SKM-1 (cell line): ENCODE measurements around the gene UXT.
A peak's percentile ranks its signal among the peaks of the same experiment; 100 is the strongest.
"Not testable (repeated sequence)": the region's sequence is repeated elsewhere in the genome, so short reads cannot be mapped to it uniquely, and the experiment has no call there.

Experiments
- DNase-seq: peaks from one replicate; lab custom pipeline; 2025; ENCODE audit not compliant: unreplicated experiment; lab: John Stamatoyannopoulos, UW

Gene UXT, protein sequence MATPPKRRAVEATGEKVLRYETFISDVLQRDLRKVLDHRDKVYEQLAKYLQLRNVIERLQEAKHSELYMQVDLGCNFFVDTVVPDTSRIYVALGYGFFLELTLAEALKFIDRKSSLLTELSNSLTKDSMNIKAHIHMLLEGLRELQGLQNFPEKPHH

DNA sequence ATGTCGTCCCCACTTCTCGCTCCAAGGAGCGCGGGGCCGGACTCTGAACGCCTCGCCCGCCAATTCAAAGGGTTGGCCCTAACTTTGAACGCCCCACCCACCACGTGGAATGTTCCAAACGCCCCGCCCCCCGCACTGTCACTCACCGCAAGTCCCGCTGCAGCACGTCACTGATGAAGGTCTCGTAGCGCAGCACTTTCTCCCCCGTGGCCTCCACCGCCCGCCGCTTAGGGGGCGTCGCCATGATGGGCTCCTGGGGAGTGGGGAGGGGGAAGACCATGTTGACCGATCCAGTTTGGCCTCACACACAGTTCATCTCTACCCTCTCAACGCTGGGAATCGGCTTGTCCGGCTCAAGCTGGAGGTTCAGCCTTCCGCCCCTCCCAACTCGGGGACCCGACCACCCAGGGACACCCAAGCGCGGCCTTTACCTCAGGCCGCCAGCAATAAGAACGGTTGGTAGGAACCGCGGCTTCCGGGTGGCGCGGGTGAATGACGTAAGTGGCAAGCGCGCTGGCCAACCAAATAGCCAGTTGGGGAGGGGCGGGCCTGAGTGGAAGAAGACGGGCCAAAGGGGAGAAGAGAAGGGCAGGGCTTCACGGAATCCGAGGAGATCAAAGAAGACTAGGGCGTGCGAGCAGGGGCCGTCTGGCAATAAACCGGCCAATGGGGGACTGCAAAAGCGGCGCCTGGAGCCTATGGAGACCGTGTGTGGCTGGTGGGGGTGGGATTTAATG is at the start of gene UXT:
TSS of gene UXT (minus strand) at position 497 of the 737 bp plus-strand sequence. CDS start at position 244, 253 bp downstream.
- peak; percentile 71 for DNase-seq

DNA sequence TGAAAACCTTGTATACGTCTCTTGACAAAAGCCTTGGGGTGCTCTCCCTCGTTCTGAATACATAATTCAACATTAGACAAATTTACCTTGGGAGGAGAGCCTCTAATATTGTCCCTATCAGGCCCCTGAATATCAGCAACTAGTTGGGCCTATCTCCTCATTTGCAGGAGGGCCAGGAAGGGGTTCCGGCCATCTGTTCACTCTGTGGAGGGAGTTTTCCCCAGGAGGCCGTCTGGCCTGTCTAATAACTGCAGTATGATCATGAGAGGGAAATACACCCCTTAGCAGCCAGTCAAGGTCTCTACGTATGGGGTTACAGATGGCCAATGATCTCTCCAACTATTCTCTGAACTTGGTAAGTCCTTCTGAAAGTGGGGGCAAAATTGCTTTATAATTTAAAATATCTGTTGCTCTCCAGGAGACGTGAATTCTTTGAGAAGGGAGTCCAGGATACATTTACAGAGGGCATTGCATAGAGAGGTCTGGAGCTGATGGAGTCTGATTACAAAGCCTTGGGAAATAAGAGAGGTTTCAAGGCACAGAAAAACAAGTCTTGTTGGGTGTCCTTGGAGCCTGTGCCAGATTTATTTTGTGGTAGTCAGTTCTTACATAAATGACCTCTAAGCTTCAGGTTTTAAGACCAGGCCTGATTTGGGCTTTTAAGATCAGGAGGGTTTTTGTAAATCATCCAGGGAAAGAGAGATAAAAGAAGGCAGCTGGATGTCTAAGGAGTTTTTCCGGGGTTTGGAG is 48.2 kb upstream of the UXT start:
- no peak for DNase-seq

DNA sequence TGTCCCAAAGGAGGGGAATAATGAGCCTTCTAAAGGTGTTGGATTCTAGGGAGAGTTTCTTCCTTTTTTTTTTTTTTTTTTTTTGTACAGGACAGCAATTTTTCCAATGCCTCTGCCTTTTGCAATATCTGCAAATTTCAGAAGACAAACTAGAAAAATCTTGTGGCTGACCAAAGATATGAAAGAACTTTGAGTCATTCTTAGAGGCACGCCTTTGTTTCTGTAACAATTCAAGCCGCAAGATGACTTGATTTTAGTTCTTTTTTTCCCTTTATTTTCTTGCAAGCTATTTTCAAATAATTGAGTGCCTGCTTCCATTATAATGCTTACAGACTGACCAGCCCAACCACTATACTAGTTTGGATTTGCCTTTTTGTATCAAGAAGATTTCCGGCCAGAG is 47.6 kb upstream of the UXT start:
- DNase-seq = no peak

DNA sequence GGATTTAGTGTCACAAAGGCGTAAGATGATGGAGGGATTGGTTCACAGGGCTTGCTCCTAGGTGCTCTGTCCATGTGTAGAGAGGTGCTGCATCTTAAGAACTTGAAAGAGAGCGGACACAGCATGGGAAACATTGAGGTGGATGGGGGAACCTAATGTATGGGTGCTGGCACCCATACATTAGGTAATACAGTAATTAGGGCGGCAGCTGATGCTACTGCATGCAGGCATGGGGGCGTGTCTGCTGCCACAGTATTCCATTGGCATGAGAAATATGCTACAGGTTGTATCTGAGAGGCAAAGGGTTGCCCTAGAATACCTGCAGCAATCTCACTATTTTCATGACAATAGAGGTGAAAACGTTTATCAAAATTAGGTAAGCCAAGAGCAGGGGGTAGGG is 45.8 kb upstream of the UXT start:
- no peak for DNase-seq

DNA sequence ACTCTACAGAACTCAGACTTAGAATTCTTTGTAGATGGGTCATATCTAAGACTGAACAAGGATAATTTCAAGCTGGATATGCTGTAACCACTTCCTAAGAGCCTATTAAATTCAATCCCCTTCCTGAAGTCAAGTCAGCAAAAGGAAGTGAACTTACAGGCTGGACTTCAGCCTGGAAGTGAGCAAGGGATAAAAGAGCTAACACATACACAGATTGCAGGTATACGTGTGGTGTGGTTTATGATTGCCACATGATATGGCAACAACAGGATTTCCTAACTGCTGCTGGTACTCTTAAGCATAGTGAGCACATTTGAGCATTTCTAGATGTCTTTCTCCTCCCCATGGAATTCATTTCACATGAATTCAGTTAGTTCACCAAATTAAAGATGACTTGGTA is 38.2 kb upstream of the UXT start:
- DNase-seq = no peak

DNA sequence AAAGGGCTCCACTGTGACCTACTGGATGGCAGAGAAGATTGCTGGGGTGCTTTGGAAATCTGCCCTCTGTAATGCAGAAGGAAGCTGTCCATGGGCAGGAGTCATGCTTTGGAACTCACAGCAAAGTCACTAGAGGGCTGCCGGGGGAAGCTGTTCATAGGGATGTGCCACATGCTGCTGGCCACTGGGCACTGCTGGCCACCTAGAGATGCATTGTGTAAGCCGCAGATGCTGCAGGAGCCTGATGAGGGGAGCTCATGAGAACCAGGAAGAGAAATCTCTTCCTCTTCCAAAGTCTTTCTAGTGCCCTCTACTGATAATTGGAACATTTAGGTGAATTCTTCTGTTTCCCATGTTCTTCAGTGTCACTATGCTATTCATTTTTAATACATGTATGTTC is 31.2 kb upstream of the UXT start:
- DNase-seq = no peak

DNA sequence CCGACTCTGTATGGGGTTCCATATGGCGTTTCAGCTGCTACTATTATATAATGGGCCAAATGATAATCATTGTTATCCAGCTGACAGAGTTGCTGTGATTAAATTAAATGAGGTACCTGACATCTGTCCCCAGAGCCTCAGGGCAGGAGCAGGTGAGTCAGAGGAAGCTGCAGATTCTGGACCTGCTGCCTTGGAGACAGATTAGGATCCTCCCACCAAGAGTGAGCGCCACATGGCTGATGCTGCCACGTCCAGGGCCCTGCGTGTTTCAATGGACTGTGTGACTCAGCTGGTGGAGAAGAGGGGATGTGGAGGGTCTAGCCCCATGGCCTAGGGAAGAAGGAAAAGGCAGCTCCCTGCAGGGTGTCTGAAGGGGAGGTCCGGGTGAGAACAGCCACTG is 28.3 kb upstream of the UXT start:
- DNase-seq = no peak

DNA sequence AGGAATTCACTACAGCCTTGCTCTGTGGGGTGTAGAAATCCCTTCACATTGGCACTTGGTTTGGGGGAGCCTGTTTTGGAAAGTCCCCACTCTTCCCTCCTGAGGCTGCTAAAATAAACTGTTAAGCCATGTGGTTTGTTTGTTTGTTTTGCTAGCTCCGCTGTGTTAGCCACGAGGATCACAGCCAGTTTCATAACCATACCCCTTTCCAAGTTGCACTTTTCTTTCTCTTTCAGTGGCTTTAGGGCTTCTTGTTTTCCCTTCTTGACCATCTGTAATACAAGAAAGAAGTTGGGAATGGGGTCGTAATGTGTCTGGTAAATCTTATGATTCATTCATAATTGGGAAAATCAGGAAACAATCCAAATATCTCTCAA is 24.8 kb upstream of the UXT start:
- DNase-seq = no peak

DNA sequence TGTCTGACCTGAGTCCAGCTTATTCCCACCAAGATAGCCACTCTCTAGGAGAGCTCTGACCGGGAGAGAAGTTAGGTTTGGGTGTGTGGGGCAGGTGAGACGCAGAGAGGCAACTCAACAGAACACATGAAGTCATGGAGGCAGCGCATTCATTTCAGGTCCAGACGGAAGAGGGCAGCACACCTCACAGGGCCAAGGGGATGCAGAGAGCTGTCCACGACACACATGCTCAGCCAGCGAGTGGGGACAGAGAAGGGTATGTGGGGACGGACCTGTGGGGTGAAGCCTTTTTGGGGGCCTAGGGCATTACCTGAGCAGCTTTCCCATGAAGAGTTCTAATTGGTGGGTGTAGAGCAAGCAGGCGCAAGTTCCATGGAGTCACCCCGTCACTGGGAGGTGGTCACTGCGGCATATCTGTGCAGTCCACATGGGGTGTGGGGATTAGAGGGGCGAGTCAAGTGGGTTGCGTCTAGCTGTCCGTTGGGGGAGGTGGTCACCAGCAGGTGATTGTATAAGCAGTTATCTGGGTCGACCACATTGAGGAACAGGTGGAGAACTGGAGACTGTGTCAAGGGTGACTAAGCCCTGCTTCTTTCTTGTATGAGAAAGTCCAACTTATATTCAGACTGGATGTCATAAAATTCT is 24.3 kb upstream of the UXT start:
- DNase-seq = no peak

DNA sequence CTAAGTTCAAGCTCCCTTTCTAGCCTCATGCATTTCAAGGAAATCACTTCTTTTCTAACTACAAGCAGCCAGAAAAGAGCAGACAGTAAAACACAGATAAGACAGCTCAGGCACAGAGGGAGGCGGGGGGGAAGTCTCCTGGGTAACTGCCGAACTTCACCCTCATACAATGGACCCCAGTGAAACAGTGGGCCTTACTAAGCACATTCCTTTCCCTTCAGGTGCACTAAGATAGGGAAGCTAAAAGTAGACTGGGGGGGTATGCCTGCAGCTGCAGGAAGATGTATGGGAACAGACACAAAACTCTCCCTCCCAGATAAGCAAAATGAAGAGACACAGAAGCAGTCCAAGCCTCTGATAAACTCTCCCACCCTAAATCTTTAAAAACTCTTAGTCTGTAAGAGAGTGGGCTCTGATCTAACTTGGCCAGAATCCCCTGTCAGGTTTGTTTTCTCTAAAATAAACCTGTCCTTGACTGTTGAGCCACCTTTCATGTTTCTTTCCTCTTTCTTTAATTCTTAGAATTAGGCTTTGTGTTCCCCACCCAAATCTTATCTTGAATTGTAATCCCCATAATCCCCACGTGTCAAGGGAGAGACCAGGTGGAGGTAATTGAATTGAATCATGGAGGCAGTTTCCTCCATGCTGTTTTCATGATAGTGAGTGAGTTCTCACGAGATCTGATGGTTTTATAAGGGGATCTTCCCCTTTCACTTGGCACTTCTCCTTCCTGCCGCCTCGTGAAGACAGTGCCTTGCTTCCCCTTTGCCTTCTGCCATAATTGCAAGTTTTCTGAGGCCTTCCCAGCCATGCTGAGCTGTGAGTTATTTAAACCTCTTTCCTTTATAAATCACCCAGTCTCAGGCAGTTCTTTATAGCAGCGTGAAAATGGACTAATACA is 17.2 kb upstream of the UXT start:
- not testable (repeated sequence) for DNase-seq

DNA sequence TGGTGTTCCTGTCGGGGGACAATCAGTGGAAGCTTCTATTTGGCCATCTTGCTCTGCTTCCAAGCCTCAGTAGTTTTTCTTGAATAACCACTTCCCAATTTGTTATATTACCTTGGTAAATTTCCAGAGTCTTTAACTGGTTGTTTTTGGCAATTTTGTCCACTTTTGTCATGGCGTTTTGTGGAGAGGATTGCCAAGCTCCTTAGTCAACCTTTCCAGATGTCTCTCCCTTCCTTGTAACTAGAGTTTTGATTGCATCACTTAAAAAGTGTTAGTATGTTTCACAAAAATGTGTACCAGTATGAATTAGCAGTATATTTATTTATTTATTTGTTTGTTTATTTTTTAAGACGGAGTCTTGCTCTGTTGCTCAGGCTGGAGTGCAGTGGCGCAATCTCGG is 15.8 kb upstream of the UXT start:
- no peak for DNase-seq

DNA sequence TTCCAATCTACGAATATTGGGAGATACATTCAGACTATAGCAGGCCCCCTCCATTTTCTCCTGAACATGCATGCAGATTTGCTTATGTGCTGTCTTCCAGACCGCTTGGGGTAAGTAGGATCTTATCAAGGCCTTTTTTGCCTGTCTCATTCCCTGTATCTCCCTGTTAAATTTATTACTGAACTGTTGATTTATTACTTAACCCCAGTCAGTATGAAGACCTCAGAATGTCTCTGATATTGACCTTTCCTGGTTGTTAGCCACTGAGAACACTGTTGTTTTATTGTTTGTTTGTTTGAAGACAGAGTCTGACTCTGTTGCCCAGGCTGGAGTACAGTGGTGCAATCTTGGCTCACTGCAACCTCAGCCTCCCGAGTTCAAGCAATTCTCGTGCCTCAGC is 6.8 kb upstream of the UXT start:
- DNase-seq = not testable (repeated sequence)

DNA sequence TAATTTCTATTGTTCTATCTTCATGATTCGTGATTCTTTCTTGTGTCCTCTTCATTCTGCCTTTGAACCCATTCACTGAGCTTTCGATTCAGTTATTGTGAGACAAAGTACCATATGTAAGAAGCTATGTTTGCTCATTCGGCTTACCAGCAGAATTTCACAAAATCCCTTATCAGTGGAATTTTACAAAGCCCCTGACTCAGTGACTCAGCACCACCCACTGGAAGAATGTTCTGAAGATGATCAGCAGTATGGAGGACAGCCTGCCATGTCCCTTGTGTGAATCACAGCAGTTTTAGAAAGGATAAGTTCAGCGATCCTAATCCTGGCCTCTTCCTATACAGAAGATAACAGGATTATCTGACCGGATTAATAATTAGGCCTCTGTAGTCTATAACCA is 5.8 kb upstream of the UXT start:
- DNase-seq = no peak

DNA sequence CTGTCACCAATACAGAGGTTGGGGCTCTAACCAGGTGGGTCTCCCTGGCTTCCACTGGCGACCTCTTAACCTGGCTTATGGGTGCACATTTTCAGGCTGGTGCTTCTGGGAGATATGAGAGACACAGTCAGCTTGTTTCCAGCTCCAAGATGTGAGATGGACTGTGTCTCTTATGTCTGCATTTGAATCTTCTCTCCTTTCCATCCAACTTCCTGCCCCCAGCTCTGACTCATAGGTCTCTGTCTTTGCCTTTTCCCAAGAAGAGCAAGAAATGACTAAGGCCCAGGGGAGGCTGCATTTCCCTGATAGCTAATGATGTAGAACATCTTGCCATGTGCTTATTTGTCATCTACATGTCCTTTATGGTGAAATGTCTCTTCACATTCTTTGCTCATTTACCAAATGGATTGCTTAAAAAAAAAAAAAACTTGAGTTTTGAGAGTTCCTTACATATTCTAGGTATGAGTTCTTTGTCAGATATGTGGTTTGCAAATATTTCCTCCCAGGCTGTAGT is 3.2 kb upstream of the UXT start:
- DNase-seq = no peak

DNA sequence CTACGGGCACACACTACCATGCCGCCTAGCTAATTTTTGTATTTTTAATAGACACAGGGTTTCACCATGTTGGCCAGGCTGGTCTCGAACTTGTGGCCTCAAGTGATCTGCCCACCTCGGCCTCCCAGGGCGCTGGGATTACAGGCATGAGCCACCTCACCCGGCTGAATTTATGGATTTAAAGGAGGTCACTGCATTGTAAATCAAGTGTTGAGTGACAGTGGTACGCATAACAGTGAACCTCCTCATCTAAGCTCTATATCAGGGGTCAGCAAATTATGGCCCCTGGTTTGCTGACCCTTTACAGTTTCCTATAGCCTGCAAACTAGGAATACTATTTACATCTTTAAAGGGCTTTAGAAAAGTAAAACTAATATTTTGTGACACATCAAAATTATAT is 2.6 kb upstream of the UXT start:
- no peak for DNase-seq

DNA sequence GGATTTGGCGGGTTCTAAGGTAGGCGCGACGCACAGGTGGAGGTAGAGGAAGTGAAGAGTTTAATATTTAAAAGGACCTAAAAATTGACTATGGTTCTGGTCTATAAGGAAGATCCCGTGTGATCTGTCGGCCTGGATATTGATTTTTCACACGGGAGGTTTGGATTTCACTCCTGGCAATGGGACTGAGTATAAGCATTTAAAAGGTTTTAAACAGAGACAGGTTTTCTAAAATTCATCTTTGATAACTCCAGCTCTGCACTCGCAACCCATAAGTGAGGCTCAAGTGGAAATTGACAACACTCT is 394 bp upstream of the UXT start:
- no peak for DNase-seq

DNA sequence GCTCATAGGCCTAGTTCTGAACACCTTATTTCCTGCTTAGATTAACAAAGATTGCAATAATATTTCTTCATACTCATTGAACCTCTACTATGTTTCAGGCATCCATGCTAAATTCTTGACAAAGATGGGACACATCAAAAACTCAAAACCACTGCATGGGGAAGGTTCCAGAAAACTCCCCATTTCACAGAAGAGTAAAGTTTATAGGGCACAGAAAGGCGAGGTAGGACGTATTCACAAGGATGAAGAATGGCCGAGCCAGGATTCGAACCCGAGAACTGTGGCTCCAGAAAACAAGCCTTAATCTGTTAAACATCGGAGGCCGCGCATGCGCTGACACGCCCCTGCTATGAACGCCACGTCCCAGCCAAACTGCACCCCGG is 688 bp downstream of the UXT start:
- no peak for DNase-seq

DNA sequence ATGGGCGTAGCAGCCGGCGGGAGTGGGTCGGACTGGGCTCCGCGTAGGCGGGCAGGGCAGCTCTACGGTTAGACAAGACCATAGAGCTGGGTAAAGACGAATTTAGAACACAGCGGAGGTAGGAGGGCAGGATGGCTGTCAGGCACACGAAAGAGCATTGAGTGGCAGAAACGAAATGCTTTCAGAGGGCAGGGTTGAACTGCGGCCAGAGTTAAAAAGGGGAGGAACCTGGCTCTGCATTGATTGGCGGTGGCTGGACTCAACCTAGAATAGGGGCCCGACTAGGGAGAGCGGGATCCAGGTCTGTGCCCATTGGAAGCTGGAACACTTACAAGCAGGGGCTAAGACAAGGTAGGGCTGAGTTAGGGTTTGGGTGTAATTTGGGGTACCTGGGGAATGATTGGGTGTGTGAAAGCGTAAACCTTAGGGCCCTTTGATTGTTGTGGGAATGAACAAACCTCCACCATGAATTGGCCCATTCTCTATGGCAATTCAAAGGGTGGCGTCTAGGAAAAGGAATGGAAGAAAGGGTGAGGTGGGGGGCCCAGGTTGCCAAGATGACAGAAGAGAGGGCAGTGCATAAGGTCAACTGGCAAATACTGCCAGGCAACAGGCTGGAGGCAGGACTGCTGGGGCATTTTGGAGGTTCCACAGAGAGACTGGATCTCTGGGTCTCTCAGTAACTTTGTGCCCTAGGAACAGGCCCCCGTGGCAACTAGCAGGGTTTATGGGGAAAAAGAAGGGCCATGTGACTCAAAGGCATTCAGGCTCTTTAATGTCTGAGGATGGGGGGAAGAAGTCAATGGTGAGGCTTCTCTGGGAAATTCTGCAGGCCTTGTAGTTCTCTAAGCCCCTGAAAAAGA is 7.7 kb downstream of the UXT start:
- no peak for DNase-seq

DNA sequence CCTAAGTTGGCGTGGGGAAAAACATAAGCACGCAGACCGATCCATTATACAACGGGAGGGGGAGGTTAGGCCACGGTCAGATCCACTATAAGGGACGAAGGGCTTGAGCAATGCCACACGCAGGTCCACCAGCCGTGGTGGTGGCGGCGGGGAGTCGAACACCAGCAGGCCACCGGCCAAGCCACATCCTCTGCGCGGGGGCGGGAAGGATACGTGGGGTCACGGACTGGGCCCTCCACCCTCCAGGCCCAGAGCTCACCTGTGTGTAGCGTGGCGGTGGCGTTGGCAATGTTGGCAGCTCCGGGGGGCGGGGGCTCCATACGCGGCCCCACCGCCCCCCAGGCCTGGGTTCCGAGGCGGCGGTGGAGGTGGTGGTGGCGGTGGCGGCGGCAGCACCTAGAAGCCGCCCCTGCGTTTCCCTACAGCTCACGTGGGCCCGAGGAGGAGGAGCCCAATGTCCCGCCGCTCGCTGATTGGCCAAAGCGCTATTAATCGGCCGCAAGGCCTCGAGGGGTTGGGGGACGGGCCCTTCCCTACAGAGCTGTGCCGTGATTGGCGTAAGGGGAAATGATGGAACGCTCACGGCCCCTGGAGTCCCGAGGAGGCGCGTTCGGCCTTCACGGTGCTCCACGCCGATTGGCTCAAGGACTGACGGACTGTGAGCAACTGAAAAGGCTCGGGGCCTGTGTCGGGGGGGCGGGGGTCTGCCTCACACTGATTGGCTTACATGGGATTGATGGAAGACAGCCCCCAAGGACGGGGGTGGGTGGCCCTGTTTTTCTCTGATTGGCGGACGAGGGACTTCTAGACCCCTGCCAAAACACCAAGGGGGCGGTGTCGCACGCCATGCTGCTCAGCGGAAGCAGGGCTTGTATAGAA is 8.6 kb downstream of the UXT start, which contains the start of gene ELK1:
TSS of gene ELK1 (minus strand) at position 400 of the 879 bp plus-strand sequence. CDS start 9,122 bp downstream, outside the sequence.
- DNase-seq = no peak
